SK-N-SH treated with all-trans-retinoic acid at 6 μM for 48 hours (cell line): Measurements from ENCODE around the gene PAPPA2.

Source experiments
- ATAC-seq: fragments of 200-7000 bp; cut with Tn5 transposase; 3 replicates; pipeline ENCODE4 v1.9.1; 2020; ENCODE audit warnings: mild to moderate bottlenecking, moderate library complexity
- ARNTL ChIP-seq: fragments of 450-650 bp; formaldehyde crosslinking; IDR thresholded peaks from 2 replicates; pipeline ENCODE4 v1.5.0; 2020; ENCODE audit warnings: low read depth, mild to moderate bottlenecking, moderate library complexity, borderline replicate concordance
- BACH2 ChIP-seq: fragments of 250-450 bp; sonication (Bioruptor Pico); IDR thresholded peaks from 2 replicates; pipeline ENCODE4 v1.9.0; 2021; ENCODE audit warnings: mild to moderate bottlenecking, borderline replicate concordance
- CREB5 ChIP-seq: fragments of 250-450 bp; sonication (Bioruptor Pico); IDR thresholded peaks from 2 replicates; pipeline ENCODE4 v1.5.1; 2020; ENCODE audit warnings: low read depth, mild to moderate bottlenecking, moderate library complexity
- CSDC2 ChIP-seq: fragments of 250-450 bp; sonication (Bioruptor Pico); IDR thresholded peaks from 2 replicates; pipeline ENCODE4 v1.5.0; 2020; ENCODE audit warnings: mild to moderate bottlenecking, moderate library complexity
- CSRNP3 ChIP-seq: fragments of 250-450 bp; sonication (Bioruptor Pico); IDR thresholded peaks from 2 replicates; pipeline ENCODE4 v1.5.1; 2021; ENCODE audit warnings: mild to moderate bottlenecking, moderate library complexity
- ESRRG ChIP-seq: fragments of 250-450 bp; sonication (Bioruptor Pico); IDR thresholded peaks from 2 replicates; pipeline ENCODE4 v1.6.1; 2021; ENCODE audit warnings: mild to moderate bottlenecking
- GLIS3 ChIP-seq: fragments of 250-450 bp; sonication (Bioruptor Pico); IDR thresholded peaks from 2 replicates; pipeline ENCODE4 v1.5.0; 2020; ENCODE audit warnings: mild to moderate bottlenecking, moderate library complexity
- ISL1 ChIP-seq: fragments of 250-450 bp; sonication (Bioruptor Pico); IDR thresholded peaks from 2 replicates; pipeline ENCODE4 v2.1.2; 2022; ENCODE audit warnings: mild to moderate bottlenecking, moderate library complexity
- OSR1 ChIP-seq: fragments of 250-450 bp; sonication (Bioruptor Pico); IDR thresholded peaks from 2 replicates; pipeline ENCODE4 v1.8.0; 2022; ENCODE audit warnings: moderate library complexity, mild to moderate bottlenecking, inconsistent platforms
- PATZ1 ChIP-seq: fragments of 250-450 bp; sonication (Bioruptor Pico); IDR thresholded peaks from 2 replicates; pipeline ENCODE4 v1.8.0; 2020; ENCODE audit warnings: mild to moderate bottlenecking, moderate library complexity, borderline replicate concordance
- POU6F1 ChIP-seq: fragments of 250-450 bp; sonication (Bioruptor Pico); IDR thresholded peaks from 2 replicates; pipeline ENCODE4 v1.8.0; 2021; ENCODE audit warnings: low read depth, mild to moderate bottlenecking, moderate library complexity, borderline replicate concordance
- RARB ChIP-seq: fragments of 250-450 bp; sonication (Bioruptor Pico); IDR thresholded peaks from 2 replicates; pipeline ENCODE4 v1.8.0; 2021; ENCODE audit warnings: mild to moderate bottlenecking, moderate library complexity
- SNAI2 ChIP-seq: fragments of 250-450 bp; sonication (Bioruptor Pico); IDR thresholded peaks from 2 replicates; pipeline ENCODE4 v1.5.0; 2020; ENCODE audit warnings: mild to moderate bottlenecking, moderate library complexity
- TCF4 ChIP-seq: fragments of 250-450 bp; sonication (Bioruptor Pico); IDR thresholded peaks from 2 replicates; pipeline ENCODE4 v1.8.0; 2021; ENCODE audit warnings: mild to moderate bottlenecking, moderate library complexity, borderline replicate concordance
- TOX ChIP-seq: fragments of 250-450 bp; sonication (Bioruptor Pico); IDR thresholded peaks from 2 replicates; pipeline ENCODE4 v1.8.0; 2021; ENCODE audit warnings: mild to moderate bottlenecking, moderate library complexity, borderline replicate concordance
- TSHZ2 ChIP-seq: fragments of 250-450 bp; sonication (Bioruptor Pico); IDR thresholded peaks from 2 replicates; pipeline ENCODE4 v1.5.0; 2020; ENCODE audit warnings: mild to moderate bottlenecking, moderate library complexity
- ZC3H10 ChIP-seq: fragments of 250-450 bp; sonication (Bioruptor Pico); IDR thresholded peaks from 2 replicates; pipeline ENCODE4 v1.5.1; 2021; ENCODE audit warnings: mild to moderate bottlenecking, moderate library complexity
- ZFP3 ChIP-seq: fragments of 250-450 bp; sonication (Bioruptor Pico); IDR thresholded peaks from 2 replicates; pipeline ENCODE4 v1.5.0; 2020; ENCODE audit warnings: mild to moderate bottlenecking, moderate library complexity
- ZFP30 ChIP-seq: fragments of 450-650 bp; formaldehyde crosslinking; IDR thresholded peaks from 2 replicates; pipeline ENCODE4 v1.5.0; 2022; ENCODE audit warnings: mild to moderate bottlenecking, moderate library complexity
- ZNF565 ChIP-seq: fragments of 450-650 bp; formaldehyde crosslinking; conservative IDR thresholded peaks from 2 replicates; pipeline ENCODE4 v1.5.0; 2020; ENCODE audit warnings: low read depth, mild to moderate bottlenecking, moderate library complexity
- ZNF70 ChIP-seq: fragments of 450-650 bp; formaldehyde crosslinking; IDR thresholded peaks from 2 replicates; pipeline ENCODE4 v1.5.0; 2020; ENCODE audit warnings: mild to moderate bottlenecking, moderate library complexity
- ZNF8 ChIP-seq: fragments of 450-650 bp; formaldehyde crosslinking; IDR thresholded peaks from 2 replicates; pipeline ENCODE4 v1.5.0; 2020; ENCODE audit warnings: mild to moderate bottlenecking, moderate library complexity

The PAPPA2 gene

GRCh38 chr1:176552999-176553398 is 90.0 kb downstream of the PAPPA2 start:
- TF ChIP-seq TCF4 = no peak
- TF ChIP-seq GLIS3 (CRISPR knock-in tag) = no peak
- TF ChIP-seq BACH2 (CRISPR knock-in tag) = no peak
- TF ChIP-seq ZC3H10 = no peak
- TF ChIP-seq TSHZ2 (CRISPR knock-in tag) = no peak
- no peak for TF ChIP-seq ZNF70
- no peak for TF ChIP-seq SNAI2
- TF ChIP-seq ZFP3 (CRISPR knock-in tag) = no peak
- TF ChIP-seq ZFP30 (CRISPR knock-in tag) = no peak
- TF ChIP-seq ISL1 (CRISPR knock-in tag) = no peak
- no peak for TF ChIP-seq OSR1 (CRISPR knock-in tag)
- no peak for TF ChIP-seq ZNF565 (CRISPR knock-in tag)
- no peak for TF ChIP-seq CSRNP3 (CRISPR knock-in tag)
- no peak for TF ChIP-seq TOX
- no peak for TF ChIP-seq RARB
- no peak for TF ChIP-seq ESRRG (CRISPR knock-in tag)
- TF ChIP-seq, all 23 proteins: peak for 0
- no peak for ATAC-seq

GRCh38 chr1:176556288-176556687 is 93.3 kb downstream of the PAPPA2 start:
- TF ChIP-seq PATZ1 (CRISPR knock-in tag) = no peak
- TF ChIP-seq ZNF8 (CRISPR knock-in tag) = no peak
- no peak for TF ChIP-seq ZFP3 (CRISPR knock-in tag)
- no peak for TF ChIP-seq ZC3H10
- TF ChIP-seq OSR1 (CRISPR knock-in tag) = no peak
- no peak for TF ChIP-seq CREB5 (CRISPR knock-in tag)
- TF ChIP-seq CSDC2 (CRISPR knock-in tag) = no peak
- TF ChIP-seq BACH2 (CRISPR knock-in tag) = no peak
- no peak for TF ChIP-seq RARB
- TF ChIP-seq GLIS3 (CRISPR knock-in tag) = no peak
- no peak for TF ChIP-seq TOX
- no peak for TF ChIP-seq POU6F1 (CRISPR knock-in tag)
- no peak for TF ChIP-seq ARNTL (CRISPR knock-in tag)
- TF ChIP-seq ZFP30 (CRISPR knock-in tag) = no peak
- TF ChIP-seq CSRNP3 (CRISPR knock-in tag) = no peak
- ATAC-seq = no peak
